H1 (cell line): ENCODE results near the gene SCYGR1. TPM values are rescaled to one million over a fixed set of nuclear protein-coding genes. Genes with fewer than 3 reads are reported as not detected.

ENCODE experiments used
- CTCF ChIA-PET: fragments of 300-600 bp; sonication (Branson Sonifier 250); formaldehyde crosslinking; loops from one replicate; lab custom pipeline; 2021; ENCODE audit not compliant: partially characterized antibody; lab: Charles Lee
- POLR2A ChIA-PET: fragments of 300-600 bp; sonication (Branson Sonifier 250); formaldehyde crosslinking; loops from one replicate; lab custom pipeline; 2021; ENCODE audit warnings: inconsistent platforms; ENCODE audit not compliant: partially characterized antibody; lab: Charles Lee
- DNase-seq, 2 experiments: peaks; one replicate each; pipeline versions ENCODE4 v3.0.0 to v3.0.0-alpha.2; 2010 to 2022; ENCODE audit warnings: low spot score in 2 of 2, low read depth in 1 of 2, mixed read lengths in 1 of 2
- FAIRE-seq: peaks from 2 replicates; lab custom pipeline; 2011; peaks lifted over from hg19 to GRCh38; lab: Jason Lieb, UNC
- H2AFZ ChIP-seq: 2 replicates; pipeline ENCODE4 v1.8.1; 2012; ENCODE audit warnings: low read length, inconsistent platforms
- H2AK5ac ChIP-seq: 2 replicates; pipeline ENCODE4 v1.6.1; 2013; ENCODE audit warnings: low read depth, low read length
- H2BK120ac ChIP-seq: replicated peaks from 2 replicates; pipeline ENCODE3; 2013; ENCODE audit warnings: low read depth, low read length, inconsistent platforms
- H2BK12ac ChIP-seq: 2 replicates; pipeline ENCODE4 v1.6.1; 2013; ENCODE audit warnings: low read depth, low read length
- H2BK15ac ChIP-seq: 2 replicates; pipeline ENCODE4 v1.6.1; 2013; ENCODE audit warnings: low read length
- H2BK20ac ChIP-seq: 2 replicates; pipeline ENCODE4 v1.6.1; 2013; ENCODE audit warnings: low read length
- H2BK5ac ChIP-seq: 2 replicates; pipeline ENCODE4 v1.6.1; 2013; ENCODE audit warnings: low read depth, low read length
- H3K14ac ChIP-seq: 2 replicates; pipeline ENCODE4 v1.6.1; 2013; ENCODE audit warnings: inconsistent platforms; ENCODE audit not compliant: insufficient read length
- H3K18ac ChIP-seq: 2 replicates; pipeline ENCODE4 v1.6.1; 2013; ENCODE audit warnings: low read length; ENCODE audit errors: extremely low read depth
- H3K23ac ChIP-seq: 2 replicates; pipeline ENCODE4 v1.6.1; 2013; ENCODE audit warnings: inconsistent platforms; ENCODE audit not compliant: insufficient read length
- H3K23me2 ChIP-seq: 2 replicates; pipeline ENCODE4 v1.6.1; 2013; ENCODE audit warnings: low read depth, low read length
- H3K27ac ChIP-seq: 2 replicates; pipeline ENCODE4 v1.6.1; 2011; ENCODE audit warnings: low read depth, low read length, inconsistent platforms
- H3K27me3 ChIP-seq, 4 experiments: replicated peaks in 1 of 4; 1 replicate in 1 of 4; 2 replicates in 3 of 4; pipeline versions ENCODE4 v1.6.1 to v1.8.1; 2011 to 2013; ENCODE audit warnings: low read length in 3 of 4, mild to moderate bottlenecking in 3 of 4, inconsistent platforms in 2 of 4, mixed read lengths in 2 of 4, moderate library complexity in 1 of 4; ENCODE audit not compliant: control insufficient read depth in 3 of 4, insufficient read depth in 3 of 4; ENCODE audit errors: extremely low read depth in 1 of 4
- H3K36me3 ChIP-seq, 4 experiments: 2 replicates each; pipeline versions ENCODE4 v1.6.1 to v1.8.1; 2011 to 2013; ENCODE audit warnings: mild to moderate bottlenecking in 4 of 4, low read length in 3 of 4, moderate library complexity in 2 of 4, control low read depth in 1 of 4, inconsistent platforms in 1 of 4; ENCODE audit not compliant: insufficient read depth in 4 of 4, control insufficient read depth in 2 of 4
- H3K4ac ChIP-seq: replicated peaks from 2 replicates; pipeline ENCODE3; 2013; ENCODE audit warnings: low read length, low read depth, mixed read lengths, inconsistent platforms; ENCODE audit not compliant: insufficient read length
- H3K4me1 ChIP-seq, 4 experiments: replicated peaks in 1 of 4; 1 replicate in 1 of 4; 2 replicates in 3 of 4; pipeline versions ENCODE4 v1.6.1 to v1.8.1; 2011 to 2013; ENCODE audit warnings: low read length in 3 of 4, inconsistent platforms in 2 of 4, mixed read lengths in 1 of 4; ENCODE audit not compliant: insufficient read depth in 4 of 4, control insufficient read depth in 3 of 4
- H3K4me2 ChIP-seq, 2 experiments: 2 replicates each; pipeline versions ENCODE4 v1.6.1 to v1.8.1; 2011 to 2013; ENCODE audit warnings: low read depth in 2 of 2, low read length in 2 of 2, control low read depth in 1 of 2, inconsistent platforms in 1 of 2, mild to moderate bottlenecking in 1 of 2; ENCODE audit not compliant: insufficient read depth in 1 of 2
- H3K4me3 ChIP-seq, 4 experiments: fragments of 200-600, 300-600 bp in 1 of 4; sonication (generic), shearing (Covaris generic), sonication (Bioruptor Twin) in 1 of 4; 2 replicates each; pipeline versions ENCODE4 v1.5.1 to v1.8.1; 2011 to 2016; ENCODE audit warnings: low read length in 4 of 4, low read depth in 3 of 4, control low read depth in 2 of 4, inconsistent platforms in 2 of 4, mild to moderate bottlenecking in 2 of 4, mixed read lengths in 1 of 4, moderate library complexity in 1 of 4; ENCODE audit not compliant: insufficient read depth in 2 of 4; ENCODE audit errors: extremely low read depth in 1 of 4
- H3K56ac ChIP-seq: replicated peaks from 2 replicates; pipeline ENCODE3; 2013; ENCODE audit warnings: low read depth, mild to moderate bottlenecking, mixed read lengths, low read length, inconsistent platforms; ENCODE audit not compliant: insufficient read length
- H3K79me1 ChIP-seq: 2 replicates; pipeline ENCODE4 v1.6.1; 2013; ENCODE audit warnings: low read depth, low read length, control low read depth
- H3K79me2 ChIP-seq, 2 experiments: 2 replicates each; pipeline versions ENCODE4 v1.6.1 to v1.8.1; 2012 to 2013; ENCODE audit warnings: low read length in 2 of 2, mild to moderate bottlenecking in 2 of 2, inconsistent platforms in 1 of 2; ENCODE audit not compliant: insufficient read depth in 2 of 2, control insufficient read depth in 1 of 2
- H3K9ac ChIP-seq, 4 experiments: replicated peaks in 1 of 4; 1 replicate in 1 of 4; 2 replicates in 3 of 4; pipeline versions ENCODE4 v1.6.1 to v1.8.1; 2011 to 2013; ENCODE audit warnings: low read depth in 3 of 4, low read length in 3 of 4, control low read depth in 2 of 4, mild to moderate bottlenecking in 2 of 4, moderate library complexity in 2 of 4, inconsistent platforms in 1 of 4; ENCODE audit errors: extremely low read depth in 1 of 4
- H3K9me3 ChIP-seq, 2 experiments: 2 replicates each; pipeline versions ENCODE4 v1.6.1 to v1.8.1; 2012 to 2013; ENCODE audit warnings: mild to moderate bottlenecking in 2 of 2, moderate library complexity in 2 of 2, control low read depth in 1 of 2, inconsistent platforms in 1 of 2, low read depth in 1 of 2, low read length in 1 of 2, mixed read lengths in 1 of 2; ENCODE audit not compliant: insufficient read depth in 2 of 2
- H4K20me1 ChIP-seq, 2 experiments: replicated peaks in 1 of 2; 2 replicates each; pipeline versions ENCODE3 to v1.8.1; 2011 to 2013; ENCODE audit warnings: inconsistent platforms in 2 of 2, low read length in 2 of 2, mild to moderate bottlenecking in 1 of 2; ENCODE audit not compliant: insufficient read depth in 2 of 2, control insufficient read depth in 1 of 2
- H4K5ac ChIP-seq: 2 replicates; pipeline ENCODE4 v1.6.1; 2013; ENCODE audit warnings: low read length, low read depth, mixed read lengths, inconsistent platforms; ENCODE audit not compliant: insufficient read length
- H4K8ac ChIP-seq: 2 replicates; pipeline ENCODE4 v1.8.0; 2013; ENCODE audit warnings: mild to moderate bottlenecking, moderate library complexity, low read length, inconsistent platforms; ENCODE audit not compliant: insufficient read depth; ENCODE audit errors: extremely low read depth
- H4K91ac ChIP-seq: replicated peaks from 2 replicates; pipeline ENCODE3; 2013; ENCODE audit warnings: low read length, mixed read lengths, inconsistent platforms; ENCODE audit not compliant: insufficient read length
- ASH2L ChIP-seq: fragments of 200-600, 300-600 bp; sonication (generic); IDR thresholded peaks from one replicate; pipeline ENCODE4 v1.7.1; 2017; ENCODE audit warnings: low read length
- E2F6 ChIP-seq: IDR thresholded peaks from 2 replicates; pipeline ENCODE4 v1.6.1; 2012; ENCODE audit warnings: inconsistent platforms
- KDM5A ChIP-seq: fragments of 200-600 bp; IDR thresholded peaks from 2 replicates; pipeline ENCODE4 v1.7.1; 2012; ENCODE audit warnings: mild to moderate bottlenecking, low read length, inconsistent platforms, mixed read lengths
- POLR2AphosphoS5 ChIP-seq: IDR thresholded peaks from 2 replicates; pipeline ENCODE4 v1.6.1; 2011; ENCODE audit warnings: low read depth, low read length
- RNF2 ChIP-seq: fragments of 200-900, 300-1000 bp; sonication (generic); IDR thresholded peaks from 2 replicates; pipeline ENCODE4 v1.7.1; 2016; ENCODE audit warnings: borderline replicate concordance, low read depth, mild to moderate bottlenecking, antibody characterized with exemption, low read length; ENCODE audit not compliant: poor library complexity, severe bottlenecking; ENCODE audit errors: missing control alignments
- SIX5 ChIP-seq: IDR thresholded peaks from 2 replicates; pipeline ENCODE4 v1.6.1; 2011; ENCODE audit warnings: mild to moderate bottlenecking, low read depth, low read length
- USF2 ChIP-seq: IDR thresholded peaks from 2 replicates; pipeline ENCODE4 v1.6.1; 2011; ENCODE audit warnings: low read length, improper control_type of control experiment
- WGBS, 2 experiments: shearing (Covaris generic) in 1 of 2; methylation state at CpG; one replicate each; pipeline versions ENCODE4 v1.1.6 to v1.1.7; 2013 to 2015; ENCODE audit warnings: low lambda C conversion rate in 2 of 2, mixed read lengths in 2 of 2, inconsistent platforms in 1 of 2, low coverage in 1 of 2, missing lambda C conversion rate in 1 of 2; ENCODE audit not compliant: insufficient replicate concordance in 2 of 2, insufficient coverage in 1 of 2, insufficient read length in 1 of 2; ENCODE audit errors: extremely low coverage in 1 of 2, missing lambda C conversion rate in 1 of 2; 5-methylcytosine and 5-hydroxymethylcytosine counted together
- polyA plus RNA-seq, 7 experiments: library from polyadenylated mRNA; depleted of rRNA in 3 of 7; stranded (reverse) in 5 of 7; unstranded in 2 of 7; fragments of >200 nt in 5 of 7; fragments of 200-250 nt in 2 of 7; gene quantifications; 1 replicate in 5 of 7; 2 replicates in 1 of 7; 4 replicates in 1 of 7; pipeline versions ENCODE4 v1.2.1 to v1.2.3, GENCODE V29; 2011 to 2013; ENCODE audit warnings: missing spikeins in 2 of 7, mixed read lengths in 2 of 7
- total RNA-seq: library from RNA; stranded (reverse); fragmentation: NEBNext Ultra II Directional; extraction: Animal tissue kit (Norgen Biotek cat#: 25700); gene quantifications from 2 replicates; pipeline ENCODE4 v1.2.1, GENCODE V29; 2021

SCYGR1 gene
- total and polyA plus RNA-seq, 2 of the 8 experiments (the other 6 are each of a cell fraction or from before 2014, with no cell fraction given) = not detected

GRCh38 chr2:227430639-227431038 lies 42.9 kb upstream of the SCYGR1 start:
- no peak overlapping the region for H3K56ac ChIP-seq
- no peaks in the 10 kb centered on the region for H3K23me2 ChIP-seq
- no peak overlapping the region for H3K14ac ChIP-seq
- H4K8ac ChIP-seq = no peak overlapping the region
- TF ChIP-seq KDM5A (no peak), ASH2L (no peak), RNF2 (no peak), POLR2AphosphoS5 (no peak), E2F6 (no peak), SIX5 (no peak), USF2 (no peak)
- TF ChIP-seq, all 59 proteins: peak for 0
- H2BK5ac ChIP-seq = no peak overlapping the region
- no peaks in the 10 kb centered on the region for H3K79me2 ChIP-seq
- H3K27ac ChIP-seq = no peak overlapping the region
- H3K4me2 ChIP-seq = no peak overlapping the region
- FAIRE-seq (no peak), DNase-seq (no peak)
- no peak overlapping the region for H3K4me3 ChIP-seq
- H3K9me3 ChIP-seq = peaks cover 11 to 20% of the 10 kb centered on the region in 2 experiments
- WGBS, 2 experiments = 89% methylated on average over 3 of the region's 3 CpGs; no CpG with 5 or more reads in 1 of the 2 experiments
- no peak overlapping the region for H2BK20ac ChIP-seq
- H4K20me1 ChIP-seq = no peaks in the 10 kb centered on the region
- no peak overlapping the region for H3K23ac ChIP-seq
- ChIA-PET CTCF (interaction anchor here (0.6 to 1.9 kb wide), 2 partner anchors 41 to 144 kb away, joined by 3 to 7 read pairs; partner anchors contain the start of gene AGFG1), POLR2A (no interaction called here)
- H3K27me3 ChIP-seq = no peaks in the 10 kb centered on the region
- no peak overlapping the region for H2AK5ac ChIP-seq
- H3K9ac ChIP-seq = no peak overlapping the region
- H4K91ac ChIP-seq = no peak overlapping the region
- no peak overlapping the region for H2BK12ac ChIP-seq
- peaks cover 0 to 4% (median 0%) of the 10 kb centered on the region in 4 experiments; a peak in 1 of 8 replicates for H3K36me3 ChIP-seq
- H3K79me1 ChIP-seq = no peaks in the 10 kb centered on the region
- no peak overlapping the region for H4K5ac ChIP-seq
- H2BK120ac ChIP-seq = no peak overlapping the region
- H3K18ac ChIP-seq = no peak overlapping the region
- no peak overlapping the region for H2BK15ac ChIP-seq
- no peak overlapping the region for H3K4ac ChIP-seq
- H2AFZ ChIP-seq = no peak overlapping the region
- H3K4me1 ChIP-seq = no peaks in the 10 kb centered on the region
